ENCODE data around the gene ANK3. TPM values are rescaled to one million over a fixed set of nuclear protein-coding genes. Genes with fewer than 3 reads are reported as not detected.

The ANK3 gene
- total RNA-seq, 6 experiments from 2014 or later: 7.8 to 25.7 (median 16.6) TPM

- TF ChIP-seq, protein P1, sequence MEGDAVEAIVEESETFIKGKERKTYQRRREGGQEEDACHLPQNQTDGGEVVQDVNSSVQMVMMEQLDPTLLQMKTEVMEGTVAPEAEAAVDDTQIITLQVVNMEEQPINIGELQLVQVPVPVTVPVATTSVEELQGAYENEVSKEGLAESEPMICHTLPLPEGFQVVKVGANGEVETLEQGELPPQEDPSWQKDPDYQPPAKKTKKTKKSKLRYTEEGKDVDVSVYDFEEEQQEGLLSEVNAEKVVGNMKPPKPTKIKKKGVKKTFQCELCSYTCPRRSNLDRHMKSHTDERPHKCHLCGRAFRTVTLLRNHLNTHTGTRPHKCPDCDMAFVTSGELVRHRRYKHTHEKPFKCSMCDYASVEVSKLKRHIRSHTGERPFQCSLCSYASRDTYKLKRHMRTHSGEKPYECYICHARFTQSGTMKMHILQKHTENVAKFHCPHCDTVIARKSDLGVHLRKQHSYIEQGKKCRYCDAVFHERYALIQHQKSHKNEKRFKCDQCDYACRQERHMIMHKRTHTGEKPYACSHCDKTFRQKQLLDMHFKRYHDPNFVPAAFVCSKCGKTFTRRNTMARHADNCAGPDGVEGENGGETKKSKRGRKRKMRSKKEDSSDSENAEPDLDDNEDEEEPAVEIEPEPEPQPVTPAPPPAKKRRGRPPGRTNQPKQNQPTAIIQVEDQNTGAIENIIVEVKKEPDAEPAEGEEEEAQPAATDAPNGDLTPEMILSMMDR (IDR thresholded peaks at IDR 0.05): no peak
- TF ChIP-seq POLR2A (IDR thresholded peaks at IDR 0.05): no peak
- no peak for ATAC-seq
- DNase-seq: no peak
- 25% methylated on average over 1 of the region's 1 CpG for WGBS (ENCODE audit: insufficient coverage, low coverage, low lambda C conversion rate, missing lambda C conversion rate)
- no peak overlapping the region for H3K4me3 ChIP-seq
- H3K27ac ChIP-seq: no peak overlapping the region
- intact Hi-C loops (cut with DNase I): no loop called here
- H3K4me1 ChIP-seq: no peaks in the 10 kb centered on the region
- no peaks in the 10 kb centered on the region for H3K27me3 ChIP-seq
- no peaks in the 10 kb centered on the region for H3K9me3 ChIP-seq
- no peaks in the 10 kb centered on the region for H3K36me3 ChIP-seq
Observed at GRCh38 chr10:60246382-60246781, 143.3 kb downstream of the ANK3 start.

DNA sequence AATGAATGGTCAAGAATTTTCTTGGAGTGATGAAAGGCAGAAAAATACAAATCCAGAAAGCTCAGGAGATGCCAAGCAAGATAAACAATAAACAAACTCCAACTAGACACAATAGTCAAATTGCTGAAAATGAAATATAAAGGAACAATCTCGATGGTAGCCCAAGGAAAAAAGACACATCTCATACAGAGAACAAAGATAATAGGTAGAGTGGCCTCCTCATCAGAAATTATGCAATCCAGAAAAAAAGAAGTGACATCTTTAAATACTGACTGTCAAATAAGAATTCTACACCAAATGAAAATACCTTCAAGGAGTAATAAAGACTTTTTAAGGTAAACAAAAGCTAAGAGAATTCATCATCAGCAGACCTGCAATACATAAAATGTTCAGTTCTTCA, 150.4 kb downstream of the ANK3 start:
- DNase-seq (no peak), ATAC-seq (no peak)
- 50% methylated on average over 1 of the region's 1 CpG for WGBS (ENCODE audit: insufficient coverage, low coverage, low lambda C conversion rate, missing lambda C conversion rate)
- intact Hi-C loops (cut with DNase I): no loop called here
- Histone ChIP-seq H3K4me3 (no peak overlapping the region), H3K4me1 (no peaks in the 10 kb centered on the region), H3K27ac (no peak overlapping the region), H3K27me3 (no peaks in the 10 kb centered on the region), H3K36me3 (no peaks in the 10 kb centered on the region), H3K9me3 (no peaks in the 10 kb centered on the region)
- TF ChIP-seq, protein P1 (IDR thresholded peaks at IDR 0.05): no peak
- no peak for TF ChIP-seq POLR2A (IDR thresholded peaks at IDR 0.05)

GRCh38 chr10:60238759-60239100, 150.9 kb downstream of the ANK3 start:
- intact Hi-C loops (cut with DNase I): no loop called here

GRCh38 chr10:60237977-60238758, 151.5 kb downstream of the ANK3 start:
- no peaks in the 10 kb centered on the region for H3K27me3 ChIP-seq
- no peaks in the 10 kb centered on the region for H3K9me3 ChIP-seq
- H3K4me1 ChIP-seq: no peaks in the 10 kb centered on the region
- peak; percentile 52 to 87 (median 64) for ATAC-seq
- H3K4me3 ChIP-seq: no peak overlapping the region
- DNase-seq: no peak
- no peak overlapping the region for H3K27ac ChIP-seq
- WGBS (ENCODE audit: insufficient coverage, low coverage, low lambda C conversion rate, missing lambda C conversion rate): 56% methylated on average over 6 of the region's 6 CpGs
- H3K36me3 ChIP-seq: no peaks in the 10 kb centered on the region
- intact Hi-C loops (cut with DNase I): no loop called here
- TF ChIP-seq, protein P1 (IDR thresholded peaks at IDR 0.05): peak in 2 of 4 donors; percentile 23 to 31
- no peak for TF ChIP-seq POLR2A (IDR thresholded peaks at IDR 0.05)

More at GRCh38 chr10:60238759-60239100, 150.9 kb downstream of the ANK3 start:
- no peak overlapping the region for H3K27ac ChIP-seq
- ATAC-seq (no peak), DNase-seq (no peak)
- no peaks in the 10 kb centered on the region for H3K9me3 ChIP-seq
- no peak for TF ChIP-seq POLR2A (IDR thresholded peaks at IDR 0.05)
- TF ChIP-seq, protein P1 (IDR thresholded peaks at IDR 0.05): no peak
- no peaks in the 10 kb centered on the region for H3K27me3 ChIP-seq
- no peaks in the 10 kb centered on the region for H3K36me3 ChIP-seq
- no peaks in the 10 kb centered on the region for H3K4me1 ChIP-seq
- H3K4me3 ChIP-seq: no peak overlapping the region
